HL-60/S4 (cell line): Measurements from ENCODE around the gene CERS6.

ENCODE experiments used
- in situ Hi-C: fragments of 300-500 bp; cut with MboI; formaldehyde crosslinking; loops from 2 replicates; pipeline ENCODE4 v1.14.3; 2022; ENCODE audit warnings: low sequenced_read_pairs

Gene CERS6

DNA sequence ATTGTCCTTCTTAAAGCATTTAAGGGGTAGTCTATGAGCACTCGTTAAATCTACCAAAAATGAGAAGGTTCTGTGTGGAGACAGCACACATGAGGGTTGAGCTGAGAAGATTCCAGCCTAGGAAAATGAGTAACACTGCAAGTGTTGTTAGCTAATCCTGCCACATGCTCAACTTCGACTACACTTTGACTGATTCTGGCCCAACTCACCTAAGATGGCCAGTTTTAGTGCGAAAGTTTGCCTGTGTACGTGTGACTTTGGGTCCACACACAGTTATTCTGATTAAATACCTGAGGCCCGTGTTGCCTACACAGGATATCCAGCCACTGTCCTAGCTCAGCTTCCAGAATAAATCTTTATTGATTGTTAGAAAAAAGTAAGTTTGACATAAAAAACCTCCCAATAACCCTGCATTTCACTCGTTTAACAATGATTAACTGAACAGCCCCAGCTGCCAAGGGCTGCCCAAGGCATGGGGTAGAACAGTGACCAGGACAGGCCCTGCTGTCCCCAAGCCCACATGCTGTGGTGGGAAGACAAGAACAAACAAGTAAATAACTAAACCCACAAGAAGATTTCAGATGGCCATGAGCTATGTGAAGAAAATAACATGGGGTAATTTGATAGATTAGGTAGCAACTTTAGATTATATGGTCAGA lies 14.7 kb upstream of the CERS6 start:
- in situ Hi-C loops = no loop called here

DNA sequence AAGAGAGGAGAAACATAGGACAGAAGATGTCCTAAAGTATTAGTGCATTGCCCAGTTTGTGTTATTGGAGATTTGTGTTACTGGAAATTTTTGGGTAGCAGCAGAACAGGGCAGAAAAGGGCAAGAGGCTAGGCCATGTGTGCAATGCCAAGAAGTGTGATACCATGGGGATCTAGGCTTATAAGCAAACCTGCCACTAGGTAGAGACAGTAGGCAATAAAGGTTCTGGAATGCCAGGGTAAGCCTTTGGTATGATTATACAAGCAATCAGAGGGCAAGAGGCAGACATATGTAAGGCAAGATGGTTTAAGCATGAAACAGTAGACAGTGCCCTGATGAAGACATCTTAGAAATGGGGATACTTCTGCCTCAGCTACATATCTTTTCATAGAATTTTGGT lies 12.3 kb upstream of the CERS6 start:
- in situ Hi-C loops = no loop called here

DNA sequence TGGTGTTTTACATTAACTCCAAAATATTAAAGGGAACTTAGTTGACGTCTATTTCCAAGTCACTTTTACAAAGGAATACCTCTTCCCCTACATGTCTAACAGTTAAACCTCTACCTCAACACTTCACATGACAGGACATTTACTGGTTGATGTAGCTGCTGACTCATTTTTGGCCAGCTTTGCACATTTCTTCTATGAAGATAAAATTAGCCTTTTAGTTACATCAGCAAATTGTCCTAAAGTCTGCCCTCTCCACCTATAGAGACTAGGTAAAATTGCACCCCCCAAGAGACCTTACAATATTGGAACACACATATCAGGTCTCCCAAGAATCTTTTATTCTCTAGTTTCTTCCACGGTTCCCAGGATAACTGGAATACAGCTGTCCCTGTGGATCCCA lies 10.1 kb upstream of the CERS6 start:
- in situ Hi-C loops = no loop called here

DNA sequence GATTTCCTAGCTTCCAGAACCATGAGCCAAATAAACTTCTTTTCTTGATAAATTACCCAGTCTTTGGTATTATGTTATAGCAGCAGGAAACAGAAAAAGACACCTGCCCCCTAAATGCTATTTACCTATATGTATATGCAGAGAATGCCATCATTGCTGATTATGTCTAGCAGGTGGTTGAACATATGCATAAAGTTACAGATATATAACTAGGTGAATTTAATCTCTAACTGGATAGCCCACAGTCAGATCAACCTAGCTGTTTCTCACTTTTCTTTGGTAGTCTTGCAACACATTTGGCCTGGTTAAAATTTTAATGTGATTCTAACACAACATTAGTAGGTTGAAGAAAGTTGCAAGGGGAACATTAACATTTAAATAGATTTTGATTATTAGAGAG lies 7.1 kb upstream of the CERS6 start:
- in situ Hi-C loops = no loop called here

DNA sequence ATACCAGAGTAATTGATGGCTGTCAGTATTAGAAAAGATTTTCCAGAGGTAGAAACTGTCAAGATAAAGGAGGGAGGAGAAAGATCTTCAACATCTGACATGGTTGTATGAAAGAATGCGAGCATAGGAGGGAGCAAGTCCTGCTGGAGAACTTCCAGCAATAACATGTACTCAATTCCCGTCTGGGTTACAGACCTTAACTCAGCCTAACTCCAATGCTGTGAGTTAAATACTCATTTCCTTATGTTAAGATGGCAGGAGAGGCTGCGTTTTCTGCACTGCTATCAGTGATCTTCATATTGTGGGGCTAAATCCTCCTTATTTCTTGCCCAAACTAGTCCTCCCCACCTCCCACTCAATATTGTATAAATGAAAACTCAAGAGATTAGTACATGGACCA lies 6.7 kb upstream of the CERS6 start:
- in situ Hi-C loops = no loop called here

DNA sequence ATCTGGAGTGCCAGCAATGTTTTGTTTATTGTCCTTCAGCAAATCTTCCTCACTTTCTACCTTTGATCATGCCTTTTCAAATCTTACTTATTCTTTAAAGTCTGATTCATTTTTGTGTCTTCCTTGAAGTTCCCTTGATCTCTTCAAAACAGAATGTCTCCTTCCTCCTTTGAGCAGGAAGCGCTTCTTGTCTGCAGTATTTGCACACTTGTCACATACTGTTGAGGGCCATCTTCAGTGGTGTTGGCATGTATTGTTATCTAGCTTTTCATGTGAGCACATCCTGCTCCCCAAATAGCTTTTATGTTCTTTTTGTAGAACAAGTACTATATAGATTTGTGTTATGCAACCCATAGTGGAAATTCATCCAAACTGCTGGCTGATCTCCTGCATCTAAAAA lies 5.9 kb upstream of the CERS6 start:
- in situ Hi-C loops = no loop called here

DNA sequence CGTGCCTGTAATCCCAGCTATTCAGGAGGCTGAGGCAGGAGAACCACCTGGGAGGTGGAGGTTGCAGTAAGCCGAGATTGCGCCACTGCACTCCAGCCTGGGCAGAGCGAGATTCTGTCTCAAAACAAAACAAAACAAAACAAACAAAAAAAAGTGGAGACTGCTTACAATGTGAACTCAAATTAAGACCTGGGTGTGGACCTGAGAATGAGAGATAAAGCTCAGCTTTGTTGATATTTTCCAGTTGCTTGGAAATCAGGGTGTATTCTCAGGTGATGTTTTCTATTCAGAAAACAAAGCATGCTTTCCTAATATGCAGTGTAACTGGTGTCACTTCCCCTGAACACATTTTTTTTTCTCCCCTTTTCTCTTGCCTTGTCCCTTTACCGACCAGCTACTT lies 5.3 kb upstream of the CERS6 start:
- in situ Hi-C loops = no loop called here

DNA sequence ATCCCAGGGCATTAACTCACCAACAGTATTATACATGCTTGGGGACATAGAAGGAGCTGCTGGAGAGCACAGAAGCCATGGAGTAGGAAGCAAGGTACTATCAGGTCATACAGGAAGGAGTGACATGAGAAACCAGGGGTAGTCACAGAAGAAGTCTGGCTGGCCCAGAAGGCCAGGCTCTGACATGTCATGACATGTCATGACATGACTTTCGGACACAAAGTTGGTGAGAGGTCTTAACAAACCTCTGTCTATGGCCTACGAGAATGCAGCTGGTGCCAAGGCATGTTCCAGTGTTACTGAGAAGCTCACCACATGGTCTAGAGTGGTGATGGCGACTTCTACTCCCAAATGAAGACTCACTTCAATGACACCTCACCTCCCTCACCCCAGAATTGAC lies 3.3 kb upstream of the CERS6 start:
- in situ Hi-C loops = no loop called here

DNA sequence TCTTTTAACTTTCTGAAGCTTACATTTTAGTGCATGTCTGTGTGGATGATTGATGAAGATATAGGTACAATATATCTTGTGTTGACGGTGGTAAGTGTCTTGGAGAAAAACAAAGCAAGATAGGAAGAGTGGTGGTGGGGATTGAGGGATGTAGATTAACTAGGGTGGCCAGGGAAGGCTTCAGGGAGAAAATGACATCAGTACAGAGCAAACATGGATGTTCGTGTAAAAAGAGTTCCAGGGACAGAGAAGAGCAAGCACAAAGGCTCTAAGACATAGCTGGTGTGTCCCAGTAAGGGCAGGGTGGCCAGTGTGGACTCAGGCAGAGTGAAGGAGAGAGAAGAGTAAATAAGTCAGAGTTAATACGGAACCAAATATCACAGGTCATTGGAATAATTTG lies 2.7 kb upstream of the CERS6 start:
- in situ Hi-C loops = no loop called here

DNA sequence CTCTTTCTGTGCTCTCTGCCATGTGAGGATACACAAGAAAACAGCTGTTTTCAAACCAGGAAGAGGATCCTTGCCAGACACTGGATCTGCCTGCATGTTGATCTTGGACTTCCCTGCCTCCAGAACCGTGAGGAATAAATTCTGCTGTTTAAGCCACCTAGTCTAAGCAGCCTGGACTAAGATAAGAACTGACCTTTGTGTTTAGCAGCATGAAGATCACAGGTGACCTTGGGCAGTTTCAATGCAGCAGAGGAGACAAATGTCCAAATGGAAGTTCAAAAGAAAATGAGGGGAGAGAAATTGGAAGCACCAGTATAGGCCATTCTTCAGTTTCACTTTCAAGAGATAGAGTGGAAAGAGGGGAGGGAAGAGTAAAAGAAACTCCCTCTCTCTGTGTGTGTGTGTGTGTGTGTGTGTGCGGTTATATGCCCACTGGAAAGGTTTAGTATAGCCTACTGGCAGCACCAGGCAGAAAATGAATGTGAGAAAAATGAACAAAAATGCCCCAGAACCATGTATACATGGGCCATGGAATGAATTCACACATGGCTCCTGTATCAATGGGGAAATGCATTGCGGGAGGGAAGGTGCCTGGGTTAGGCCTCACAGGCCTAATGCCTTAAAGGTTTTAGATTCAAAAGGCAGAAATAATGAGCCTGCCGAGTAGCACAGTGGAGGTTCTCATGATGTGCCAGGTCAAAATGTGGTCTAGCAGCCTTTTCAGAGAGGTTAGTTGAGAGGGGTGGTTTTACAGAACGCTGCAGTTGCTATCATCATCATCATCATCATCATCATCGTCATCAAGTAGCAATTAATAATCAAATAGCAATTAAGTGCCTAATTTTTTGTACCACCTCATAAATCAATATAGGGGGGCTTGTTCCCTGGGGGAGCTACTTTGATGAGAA lies 1.1 kb upstream of the CERS6 start:
- in situ Hi-C loops = no loop called here

DNA sequence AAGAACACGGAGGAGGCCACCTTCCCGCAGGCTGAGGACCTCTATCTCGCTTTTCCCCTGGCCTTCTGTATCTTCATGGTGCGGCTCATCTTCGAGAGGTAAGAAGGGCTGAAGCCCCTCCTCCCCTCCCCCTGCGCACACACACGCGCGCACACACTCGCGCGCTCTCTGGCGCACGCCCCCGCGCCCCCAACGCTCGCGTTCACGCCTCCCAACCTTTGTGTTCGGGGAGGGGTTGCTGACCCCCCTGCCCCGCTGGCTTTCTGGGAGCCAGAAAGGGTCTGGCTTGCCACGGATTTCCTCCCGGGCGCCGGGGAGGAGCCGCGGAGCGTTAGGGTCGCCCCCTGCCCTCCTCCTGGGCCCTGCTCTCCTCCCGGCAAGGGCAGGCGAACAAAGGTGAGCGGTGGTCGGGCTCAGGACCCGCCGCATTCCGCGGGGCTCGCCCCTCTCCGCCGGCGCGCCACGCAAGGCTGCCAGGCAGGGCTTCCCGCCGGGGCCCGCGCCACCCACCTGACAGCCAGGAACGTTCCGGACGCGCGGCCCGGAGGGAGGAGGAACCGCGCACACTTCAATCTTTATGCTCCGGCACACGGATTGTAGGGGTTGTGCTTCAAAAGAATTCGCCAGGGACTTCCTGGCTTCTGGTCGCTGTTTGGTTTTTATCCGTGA lies 583 bp downstream of the CERS6 start:
- in situ Hi-C loops = no loop called here

DNA sequence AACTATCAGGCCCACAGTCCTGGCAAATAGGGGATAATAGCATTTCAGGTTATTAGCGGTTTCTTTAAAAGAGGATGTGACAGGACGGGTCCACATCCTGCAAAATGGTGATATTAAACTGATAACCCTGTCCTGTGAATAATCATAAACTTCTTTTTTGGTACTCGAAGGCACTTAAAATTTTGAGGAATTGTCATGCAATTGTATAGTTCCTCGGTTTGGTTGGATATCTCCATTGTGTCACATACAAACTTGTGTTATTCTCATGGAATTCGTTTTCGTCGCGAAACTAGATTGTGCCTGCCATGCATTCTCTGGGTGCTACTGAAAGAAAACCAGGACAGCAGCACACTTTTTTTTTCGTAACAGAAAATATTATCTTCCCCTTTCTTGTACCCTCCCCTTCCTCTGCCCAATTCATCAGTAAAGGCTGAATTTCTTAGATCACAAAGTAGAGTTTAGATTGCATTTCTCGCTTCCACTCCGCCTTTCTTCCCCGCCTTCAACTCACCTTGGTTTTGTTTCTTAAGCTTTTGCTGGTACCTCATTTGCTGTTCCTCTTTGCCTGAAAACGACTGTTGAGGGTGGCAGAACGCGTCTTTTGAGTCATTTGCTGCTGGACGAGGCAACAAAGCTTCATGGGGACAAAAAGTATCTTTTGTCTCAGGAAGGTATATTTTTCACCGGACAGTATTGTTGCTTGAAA lies 1.3 kb downstream of the CERS6 start:
- in situ Hi-C loops = no loop called here

DNA sequence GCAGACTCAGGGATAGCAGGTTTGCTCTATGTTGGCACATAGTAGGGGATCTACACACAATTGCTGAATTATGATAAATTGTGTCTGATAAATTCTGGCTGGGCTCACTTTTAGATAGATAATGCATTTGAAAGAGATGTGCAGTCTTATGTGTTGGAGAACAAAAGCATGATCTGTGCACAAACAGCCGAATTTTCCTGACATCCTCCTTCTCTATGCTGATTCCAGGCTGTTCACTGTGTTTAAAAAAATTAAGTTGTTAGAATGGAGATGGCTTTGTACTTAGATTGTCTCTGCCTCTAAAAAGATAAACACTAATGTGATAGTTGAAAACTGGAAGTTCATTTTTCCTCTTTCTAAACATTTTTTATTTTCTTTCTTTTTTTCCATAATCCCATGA lies 2.1 kb downstream of the CERS6 start:
- in situ Hi-C loops = no loop called here

DNA sequence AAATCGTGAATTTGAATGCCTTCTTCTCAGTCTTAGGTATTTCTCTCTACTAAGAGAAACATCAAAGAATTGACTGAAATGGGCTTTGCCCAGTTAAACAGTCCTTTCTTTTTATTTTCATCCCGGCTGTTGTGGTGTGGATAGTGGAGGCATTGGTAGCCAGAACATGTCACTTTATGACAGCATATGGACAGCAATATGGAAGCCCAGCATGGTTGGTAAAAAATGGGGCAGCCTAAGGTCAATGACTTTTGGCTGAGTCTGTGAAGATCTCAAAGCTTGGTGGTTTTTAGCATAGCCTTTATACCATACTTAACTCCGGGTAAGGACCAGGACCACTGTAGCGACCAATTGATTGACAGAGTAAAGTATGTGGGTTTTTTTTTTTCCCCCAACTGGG lies 3.2 kb downstream of the CERS6 start:
- in situ Hi-C loops = no loop called here

DNA sequence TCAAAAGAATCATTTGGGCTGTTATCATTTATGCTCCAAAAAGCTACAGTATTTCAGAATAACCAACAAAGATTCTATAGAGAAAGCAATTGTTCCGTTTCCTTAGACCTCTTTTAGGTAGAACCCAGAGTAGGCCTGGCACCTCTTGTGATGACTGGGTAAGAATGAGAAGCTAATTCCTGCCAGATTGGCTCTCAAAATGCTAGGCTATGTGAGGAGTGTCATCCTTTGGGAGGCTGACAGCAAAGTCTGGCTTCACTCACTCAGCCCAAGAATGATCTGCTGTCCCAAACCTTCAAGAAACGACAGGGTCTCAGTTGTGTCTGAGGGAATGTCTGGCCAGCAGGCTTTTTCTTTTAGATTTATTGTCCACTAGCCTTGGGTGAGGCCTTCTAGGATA lies 4.5 kb downstream of the CERS6 start:
- in situ Hi-C loops = no loop called here

DNA sequence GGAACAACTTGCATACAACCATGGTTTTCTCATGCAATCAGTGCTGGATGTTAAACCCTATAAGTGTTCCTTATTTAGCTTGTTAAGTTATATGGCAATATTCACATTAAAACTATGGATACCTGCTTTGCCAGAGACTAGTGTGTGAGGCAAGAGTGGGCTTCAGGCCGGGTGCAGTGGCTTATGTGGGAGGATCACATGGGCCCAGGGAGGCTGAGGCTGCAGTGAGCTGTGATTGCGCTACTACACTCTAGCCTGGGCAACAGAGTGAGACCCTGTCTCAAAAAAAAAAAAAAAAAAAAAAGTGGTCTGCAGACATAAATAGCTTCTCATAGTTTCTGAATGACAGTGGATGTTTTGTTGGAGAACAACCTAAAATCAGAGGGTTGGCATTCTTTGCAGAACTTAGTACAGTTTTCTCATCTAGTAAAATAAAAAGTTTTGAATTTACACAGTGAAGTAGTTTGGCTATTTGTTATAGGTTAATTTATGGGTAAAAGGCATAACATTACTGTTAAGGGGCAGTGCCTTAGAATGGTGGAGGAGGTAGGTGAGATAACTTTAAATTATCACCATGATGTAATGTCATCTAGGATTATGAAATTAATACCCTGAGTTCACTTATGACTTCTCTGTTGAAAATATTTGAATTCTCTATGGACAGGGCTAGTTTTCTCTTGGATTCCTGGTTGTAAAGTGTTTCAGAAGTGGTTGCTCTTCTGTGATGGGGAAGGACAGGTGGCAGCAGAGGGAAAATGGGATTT lies 5.3 kb downstream of the CERS6 start:
- in situ Hi-C loops = no loop called here

DNA sequence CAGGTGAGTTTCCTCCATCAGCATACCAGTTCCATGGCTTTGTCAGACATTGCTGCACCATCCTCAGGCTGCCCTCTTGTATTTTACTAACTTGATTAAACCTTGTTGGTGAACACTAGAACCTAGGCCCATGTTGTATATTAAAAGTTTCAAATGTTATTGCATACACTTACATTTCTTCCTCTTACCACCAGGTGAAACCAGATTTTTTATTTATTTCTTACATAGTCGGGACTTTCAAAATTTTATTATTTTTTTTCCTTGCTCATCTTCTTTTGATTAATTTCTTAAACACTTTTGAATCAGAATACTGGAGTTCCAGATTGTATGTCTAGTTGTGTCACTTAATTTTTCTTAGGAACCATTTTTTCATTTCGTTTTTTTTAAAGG lies 5.9 kb downstream of the CERS6 start:
- in situ Hi-C loops = no loop called here

DNA sequence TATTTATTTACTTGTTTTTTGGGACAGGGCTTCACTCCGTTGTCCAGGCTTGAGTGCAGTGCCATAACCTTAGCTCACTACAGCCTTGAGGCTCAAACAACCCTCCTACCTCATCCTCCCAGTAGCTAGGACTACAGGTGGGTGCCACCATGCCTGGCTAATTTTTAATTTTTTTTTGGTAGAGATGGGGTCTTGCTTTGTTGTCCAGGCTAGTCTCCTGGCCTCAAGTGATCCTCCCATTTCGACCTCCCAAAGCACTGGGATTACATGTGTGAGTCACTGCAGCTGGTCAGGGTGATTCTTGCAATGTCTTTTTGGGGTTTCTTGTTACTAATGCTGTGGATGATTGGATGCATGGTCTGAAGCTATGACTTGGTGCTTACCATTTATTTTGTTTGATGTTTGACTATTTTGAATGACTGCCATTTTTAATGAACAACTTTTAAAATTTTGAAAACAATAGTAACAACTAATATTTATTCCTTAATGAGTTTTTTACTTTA lies 6.5 kb downstream of the CERS6 start:
- in situ Hi-C loops = no loop called here

DNA sequence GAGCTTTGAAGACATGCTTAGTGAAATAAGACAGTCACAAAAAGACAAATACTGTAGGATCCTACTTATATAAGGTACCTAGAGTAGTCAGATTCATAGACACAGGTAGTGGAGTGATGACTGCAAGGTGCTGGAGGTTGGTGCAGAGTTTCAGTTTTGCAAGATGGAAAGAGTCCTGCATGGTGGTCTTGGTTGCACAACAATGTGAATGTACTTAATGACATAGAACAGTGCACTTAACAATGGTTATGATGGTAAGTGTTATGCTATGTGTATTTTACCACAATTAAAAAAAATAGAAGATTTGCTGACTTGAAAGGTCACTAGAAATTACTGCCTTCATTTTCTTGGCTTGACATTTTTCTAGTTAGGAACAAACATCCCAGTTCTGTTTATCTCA lies 9.5 kb downstream of the CERS6 start:
- in situ Hi-C loops = no loop called here

DNA sequence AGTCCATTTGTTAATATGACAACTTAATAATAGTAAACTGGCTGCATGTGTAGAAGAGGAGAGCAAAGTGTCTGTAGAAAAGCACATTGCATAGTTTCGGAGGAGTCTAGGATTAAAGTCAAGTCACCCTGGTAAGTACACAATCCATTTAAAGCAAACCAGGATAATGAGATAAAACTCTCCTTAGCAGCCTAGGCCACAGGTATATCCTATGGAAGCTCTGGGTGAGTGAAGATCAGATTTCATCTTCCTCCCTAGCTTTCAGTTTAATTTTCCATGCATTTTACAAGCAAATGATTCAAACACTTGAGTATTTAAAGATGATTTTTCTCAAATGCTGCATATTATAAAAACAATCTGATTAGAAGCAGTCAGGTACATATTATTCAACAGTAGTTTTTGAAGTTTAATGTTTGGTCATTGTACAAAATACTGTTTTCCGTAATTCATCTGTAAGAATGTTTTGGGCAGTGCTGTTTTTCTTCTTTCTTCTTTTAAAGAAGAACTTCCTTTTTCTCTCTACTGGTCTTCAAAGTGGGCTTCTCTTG lies 10.2 kb downstream of the CERS6 start:
- in situ Hi-C loops = no loop called here
